HEK293T (cell line): ENCODE results near the gene TRAPPC10.

Experiments
- CTCF ChIA-PET: fragments of 350-600 bp; formaldehyde crosslinking; extraction: SDS; loops from one replicate; lab custom pipeline; 2021; ENCODE audit warnings: antibody characterized with exemption, inconsistent platforms; lab: Yijun Ruan, JAX
- POLR2A ChIA-PET: fragments of 350-600 bp; formaldehyde crosslinking; extraction: SDS; loops from one replicate; lab custom pipeline; 2020; ENCODE audit warnings: antibody characterized with exemption, inconsistent platforms; lab: Yijun Ruan, JAX
- DNase-seq: peaks from one replicate; pipeline ENCODE4 v3.0.0; 2012; ENCODE audit warnings: mixed read lengths; ENCODE audit errors: extremely low spot score
- ARNT ChIP-seq: fragments of 450-650 bp; IDR thresholded peaks from 2 replicates; pipeline ENCODE4 v1.6.1; 2017; ENCODE audit warnings: mild to moderate bottlenecking
- BHLHE40 ChIP-seq: fragments of 450-650 bp; IDR thresholded peaks from 2 replicates; pipeline ENCODE4 v1.6.1; 2016; ENCODE audit warnings: mild to moderate bottlenecking, moderate library complexity, borderline replicate concordance
- CTBP1 ChIP-seq: fragments of 450-650 bp; IDR thresholded peaks from 2 replicates; pipeline ENCODE4 v1.6.1; 2016; ENCODE audit warnings: borderline replicate concordance
- ELF4 ChIP-seq: fragments of 450-650 bp; IDR thresholded peaks from 2 replicates; pipeline ENCODE4 v1.6.1; 2017; ENCODE audit warnings: antibody characterized with exemption
- FOXA1 ChIP-seq: fragments of 450-650 bp; IDR thresholded peaks from 2 replicates; pipeline ENCODE4 v1.6.1; 2016; ENCODE audit warnings: mild to moderate bottlenecking
- FOXK2 ChIP-seq: fragments of 450-650 bp; IDR thresholded peaks from 2 replicates; pipeline ENCODE4 v1.6.1; 2016; ENCODE audit warnings: mild to moderate bottlenecking
- FOXM1 ChIP-seq: fragments of 450-650 bp; IDR thresholded peaks from 2 replicates; pipeline ENCODE4 v1.6.1; 2017; ENCODE audit warnings: mild to moderate bottlenecking, borderline replicate concordance
- HDGF ChIP-seq: fragments of 450-650 bp; IDR thresholded peaks from 2 replicates; pipeline ENCODE4 v1.6.1; 2017; ENCODE audit warnings: antibody characterized with exemption, borderline replicate concordance
- L3MBTL2 ChIP-seq: fragments of 450-650 bp; conservative IDR thresholded peaks from 2 replicates; pipeline ENCODE4 v1.6.1; 2016; ENCODE audit warnings: mild to moderate bottlenecking
- LEF1 ChIP-seq: fragments of 450-650 bp; IDR thresholded peaks from 2 replicates; pipeline ENCODE4 v1.6.1; 2017; ENCODE audit warnings: mild to moderate bottlenecking, borderline replicate concordance
- NFRKB ChIP-seq: fragments of 450-650 bp; IDR thresholded peaks from 2 replicates; pipeline ENCODE4 v1.6.1; 2016; ENCODE audit warnings: mild to moderate bottlenecking, moderate library complexity
- PKNOX1 ChIP-seq: fragments of 450-650 bp; IDR thresholded peaks from 2 replicates; pipeline ENCODE4 v1.6.1; 2016
- SP1 ChIP-seq: fragments of 450-650 bp; IDR thresholded peaks from 2 replicates; pipeline ENCODE4 v1.6.1; 2017
- SUZ12 ChIP-seq: fragments of 450-650 bp; IDR thresholded peaks from 2 replicates; pipeline ENCODE4 v1.6.1; 2016; ENCODE audit warnings: mild to moderate bottlenecking
- TARDBP ChIP-seq: fragments of 450-650 bp; IDR thresholded peaks from 2 replicates; pipeline ENCODE4 v1.6.1; 2016
- ZNF384 ChIP-seq: fragments of 450-650 bp; IDR thresholded peaks from 2 replicates; pipeline ENCODE4 v1.6.1; 2016

TRAPPC10 gene

GRCh38 chr21:43988016-43988415, 24.1 kb upstream of the TRAPPC10 start:
- POLR2A ChIA-PET: no interaction called here
- CTCF ChIA-PET: interaction anchor here (0.6 kb wide), 1 partner anchor 13 kb away, joined by 3 read pairs; no protein-coding TSS in a partner anchor
- DNase-seq: no peak
- TF ChIP-seq TARDBP (no peak), HDGF (no peak), ELF4 (no peak), L3MBTL2 (no peak), FOXA1 (no peak), ARNT (no peak), PKNOX1 (no peak), LEF1 (no peak), FOXK2 (no peak), BHLHE40 (no peak), CTBP1 (no peak), NFRKB (no peak), FOXM1 (no peak), ZNF384 (no peak), SUZ12 (no peak), SP1 (no peak)

GRCh38 chr21:43988506-43989230, 23.4 kb upstream of the TRAPPC10 start:
- no peak for DNase-seq
- POLR2A ChIA-PET: no interaction called here
- TF ChIP-seq FOXM1 (no peak), FOXK2 (no peak), TARDBP (no peak), BHLHE40 (no peak), FOXA1 (no peak), L3MBTL2 (no peak), SP1 (no peak), ARNT (no peak), PKNOX1 (no peak), LEF1 (no peak), HDGF (no peak), ZNF384 (no peak), CTBP1 (no peak), SUZ12 (no peak), ELF4 (no peak), NFRKB (no peak)
- CTCF ChIA-PET: no interaction called here

GRCh38 chr21:43989401-43989800, 22.7 kb upstream of the TRAPPC10 start:
- DNase-seq: no peak
- TF ChIP-seq FOXK2 (no peak), L3MBTL2 (no peak), HDGF (no peak), NFRKB (no peak), SUZ12 (no peak), TARDBP (no peak), BHLHE40 (no peak)
- ChIA-PET CTCF (no interaction called here), POLR2A (no interaction called here)

- CTCF ChIA-PET: no interaction called here
- POLR2A ChIA-PET: interaction anchor here (1.2 kb wide), 1 partner anchor 12 kb away, joined by 4 read pairs; no protein-coding TSS in a partner anchor
- DNase-seq: no peak
- TF ChIP-seq PKNOX1 (no peak), TARDBP (no peak), ARNT (no peak), FOXM1 (no peak), ZNF384 (no peak), FOXK2 (no peak), L3MBTL2 (no peak), ELF4 (no peak), CTBP1 (no peak), SP1 (no peak), SUZ12 (no peak), HDGF (no peak), LEF1 (no peak), FOXA1 (no peak), NFRKB (no peak), BHLHE40 (no peak)
Observed at GRCh38 chr21:43991447-43991991, 20.6 kb upstream of the TRAPPC10 start.

- TF ChIP-seq ZNF384 (no peak), TARDBP (no peak), ARNT (no peak), NFRKB (no peak), SP1 (no peak), SUZ12 (no peak), PKNOX1 (no peak)
- POLR2A ChIA-PET: interaction anchor here (1.2 kb wide), 1 partner anchor 12 kb away, joined by 4 read pairs; no protein-coding TSS in a partner anchor
- CTCF ChIA-PET: no interaction called here
- no peak for DNase-seq
Observed at GRCh38 chr21:43992121-43992520, 20.0 kb upstream of the TRAPPC10 start.
